ENCODE data around the gene SNX32.

The SNX32 gene

DNA sequence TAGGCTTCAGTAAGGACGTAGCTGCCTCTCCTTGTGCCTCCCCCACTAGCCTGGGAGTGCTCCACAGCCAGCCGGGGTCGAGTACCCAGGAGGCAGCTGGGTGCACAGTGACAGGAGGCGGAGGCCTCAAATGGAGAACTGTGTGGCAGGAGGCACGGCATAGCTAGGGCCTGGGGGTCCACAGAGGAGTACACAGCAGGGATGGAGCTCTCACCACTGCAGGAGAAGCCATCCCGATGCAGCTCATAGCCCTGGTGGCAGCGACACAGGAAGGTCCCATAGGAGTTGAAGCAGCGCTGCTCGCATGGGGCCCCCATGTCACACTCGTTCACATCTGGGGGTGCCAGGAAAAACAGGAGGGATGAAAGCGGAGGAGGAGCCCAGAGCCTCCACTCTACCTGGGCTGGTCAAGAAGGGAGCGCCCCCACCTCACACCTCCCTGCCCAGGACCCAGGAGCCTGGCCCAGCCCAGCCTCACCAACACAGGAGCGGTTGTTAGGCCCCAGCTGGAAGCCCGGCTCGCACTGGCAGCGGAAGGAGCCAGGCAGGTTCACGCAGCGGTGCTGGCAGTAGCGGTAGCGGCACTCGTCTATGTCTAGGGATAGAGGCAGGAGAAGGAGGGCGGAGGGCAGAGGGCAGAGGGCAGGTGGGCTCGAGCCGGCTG lies 36.0 kb downstream of the SNX32 start:
- DNase-seq: no peak

DNA sequence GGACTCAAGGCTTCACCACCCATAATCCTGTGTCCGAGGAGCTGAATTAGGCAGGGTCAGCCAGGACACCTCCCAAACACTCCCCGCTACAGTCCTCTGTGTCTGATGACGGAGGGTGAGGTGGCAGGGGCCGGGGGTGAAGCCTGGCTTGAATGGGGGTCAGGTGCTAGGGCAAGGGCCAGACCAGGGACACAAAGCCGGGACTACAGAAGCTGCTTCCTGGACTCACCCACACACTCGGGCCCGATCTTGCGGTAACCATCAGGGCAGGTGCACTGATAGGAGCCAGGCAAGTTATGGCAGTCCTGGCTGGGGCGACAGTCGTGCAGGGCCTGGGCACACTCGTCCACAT lies 36.5 kb downstream of the SNX32 start:
- no peak for DNase-seq

DNA sequence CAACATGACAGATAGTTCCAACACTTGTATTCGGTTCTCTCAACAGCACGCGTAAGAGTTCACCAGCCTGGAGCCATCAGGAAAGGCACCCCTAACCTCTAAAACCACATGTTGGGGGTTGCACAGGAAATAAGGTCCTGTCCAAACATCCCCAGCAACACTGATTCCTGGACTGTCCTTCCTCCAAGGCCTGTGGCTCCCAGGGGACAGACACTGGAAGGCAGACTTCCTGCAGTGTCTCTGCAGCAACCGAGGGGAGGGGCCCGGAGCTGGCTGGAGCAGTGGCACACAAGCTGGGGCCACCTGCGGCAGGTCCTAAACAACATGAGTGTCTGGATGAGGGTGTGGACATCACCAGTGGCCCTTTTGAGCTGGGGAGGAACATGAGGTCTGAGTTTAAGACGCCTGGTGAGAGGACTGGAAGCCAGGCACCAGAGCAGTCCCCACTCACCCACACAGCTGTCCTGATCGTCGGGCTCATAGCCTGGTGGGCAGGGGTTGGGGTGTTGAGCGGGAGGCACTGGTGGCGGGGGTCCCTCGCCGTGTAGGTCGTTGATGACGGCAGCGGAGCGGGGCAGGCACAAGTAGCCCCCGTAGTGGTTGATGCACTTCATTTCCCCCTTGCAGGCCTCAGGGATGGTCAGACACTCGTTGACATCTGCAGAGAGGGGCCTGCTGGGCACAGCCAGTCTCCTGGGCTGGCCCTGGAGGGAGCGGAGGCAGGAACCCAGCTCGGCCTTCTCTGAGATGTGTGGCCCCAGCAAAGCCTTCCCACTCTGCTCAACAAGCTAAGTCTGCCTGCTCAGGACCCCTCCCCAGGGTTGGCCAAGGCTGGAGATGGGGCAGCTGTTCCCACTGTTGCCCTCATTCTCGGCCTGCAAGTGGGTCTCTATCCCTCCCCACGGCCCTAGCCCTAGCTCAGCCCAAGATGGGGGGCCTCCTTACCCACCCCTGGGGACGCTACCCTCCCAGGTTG lies 37.2 kb downstream of the SNX32 start:
- peak; percentile 51 for DNase-seq

DNA sequence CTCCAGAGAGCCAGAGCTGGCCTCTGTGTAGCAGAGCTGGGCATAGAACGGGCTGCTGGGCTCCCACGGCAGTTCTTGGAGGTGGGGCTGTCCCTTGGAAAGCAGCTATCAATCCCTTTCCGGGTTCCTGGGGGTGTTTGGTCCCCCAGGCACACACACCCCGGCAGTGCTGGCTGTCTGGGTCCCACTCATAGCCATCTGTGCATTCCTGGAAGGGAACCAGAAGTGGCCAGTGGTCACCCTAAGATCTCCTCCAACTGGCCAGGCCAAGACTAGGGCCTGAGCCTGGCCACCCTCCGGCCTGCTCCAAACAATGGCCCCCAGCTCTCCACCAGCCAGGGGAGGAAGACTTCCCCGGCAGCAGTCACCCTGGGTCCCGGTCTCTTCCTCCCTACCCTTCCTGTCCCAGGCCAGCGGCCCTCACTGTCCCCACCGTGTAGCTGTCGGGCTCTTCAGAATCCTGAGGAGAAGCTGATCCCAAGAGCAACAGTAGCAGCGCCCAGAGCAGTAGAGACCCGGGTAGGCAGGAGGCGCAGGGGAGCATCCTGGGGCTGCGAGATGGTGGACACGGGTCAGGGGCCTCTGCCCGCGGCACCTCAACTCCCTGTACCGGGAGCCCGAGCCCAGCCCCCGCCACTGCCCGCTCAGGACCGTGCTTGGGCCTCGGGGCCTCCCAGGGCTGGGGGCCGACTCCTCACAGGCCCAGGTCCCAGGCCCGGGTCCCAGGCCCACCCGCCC lies 38.2 kb downstream of the SNX32 start:
- DNase-seq: no peak

DNA sequence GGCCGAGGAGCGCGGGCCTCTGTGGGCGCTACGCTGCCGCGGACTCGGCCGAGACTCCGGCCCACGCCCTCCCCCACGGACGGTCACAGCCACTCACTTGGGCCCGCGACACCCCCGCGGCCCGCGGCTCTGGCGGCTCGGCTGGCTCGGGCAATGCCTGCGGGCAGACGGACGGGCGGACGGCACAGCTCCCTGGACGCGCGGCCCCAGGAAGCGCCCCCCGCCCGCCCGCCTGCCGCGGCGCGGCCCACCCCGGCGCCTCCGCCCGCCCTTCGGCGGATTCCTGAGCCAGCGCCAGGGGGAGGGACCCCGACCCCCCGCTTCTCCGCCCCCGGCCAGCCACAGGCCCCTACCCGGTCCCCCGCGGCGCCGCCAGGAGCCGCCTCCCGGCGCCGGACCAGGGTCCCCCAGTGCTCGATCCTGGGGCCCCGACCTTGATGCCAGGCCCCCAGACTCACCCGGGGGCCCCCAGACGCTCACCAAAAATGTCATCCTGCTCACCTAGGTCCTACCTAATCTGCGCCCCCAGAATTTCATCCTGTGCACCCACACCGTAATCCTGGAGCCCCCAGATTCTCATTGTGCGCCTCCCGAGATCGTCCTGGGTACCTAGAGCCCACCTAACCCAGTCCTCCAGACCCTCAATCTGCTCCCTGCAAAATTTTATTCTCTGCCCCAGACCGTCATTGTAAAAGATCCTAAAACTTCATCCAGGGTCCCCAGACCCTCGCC lies 39.0 kb downstream of the SNX32 start, which contains the start of gene EFEMP2:
Gene EFEMP2, minus strand, starts transcription at position 215 of the 732 bp plus-strand sequence. CDS start 446 bp downstream, outside the sequence.
- DNase-seq: peak; percentile 81

DNA sequence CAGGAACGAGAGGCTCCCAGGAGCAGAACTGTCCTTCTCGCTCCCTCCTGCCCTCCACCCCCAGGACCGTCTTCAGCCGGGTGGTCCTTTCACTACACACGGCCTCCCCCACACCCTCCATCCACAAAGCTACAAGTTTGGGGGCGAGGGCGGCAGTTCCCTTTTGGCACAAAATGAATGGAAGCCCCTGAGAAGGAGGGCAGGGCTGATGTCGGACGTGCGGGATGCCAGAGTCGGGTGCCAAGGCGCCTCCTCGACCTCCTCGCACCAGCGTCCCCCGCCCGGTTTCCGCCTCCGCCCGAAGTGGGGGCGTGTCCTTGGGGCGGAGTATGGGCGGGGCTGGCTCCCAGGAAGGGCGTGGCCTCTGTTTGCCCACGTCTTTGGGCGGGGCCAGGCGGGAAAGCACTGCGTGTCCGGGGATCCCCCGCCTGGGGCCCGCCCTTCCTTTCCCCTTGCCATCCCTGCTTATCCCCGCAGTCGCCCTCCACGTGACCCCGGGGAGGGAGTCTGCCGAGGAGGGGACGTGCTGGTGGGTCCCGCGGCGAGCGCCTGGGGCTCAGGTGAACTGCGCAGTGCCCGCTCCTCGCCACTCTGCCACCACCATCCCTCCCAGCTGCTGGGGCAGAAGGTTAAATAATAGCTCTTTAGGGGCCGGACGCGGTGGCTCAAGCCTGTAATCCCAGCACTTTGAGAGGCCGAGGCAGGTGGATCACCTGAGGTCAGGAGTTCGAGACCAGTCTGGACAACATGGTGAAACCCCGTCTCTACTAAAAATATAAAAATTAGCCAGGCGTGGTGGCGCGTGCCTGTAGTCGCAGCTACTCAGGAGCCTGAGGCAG lies 39.8 kb downstream of the SNX32 start:
- DNase-seq: peak; percentile 95

DNA sequence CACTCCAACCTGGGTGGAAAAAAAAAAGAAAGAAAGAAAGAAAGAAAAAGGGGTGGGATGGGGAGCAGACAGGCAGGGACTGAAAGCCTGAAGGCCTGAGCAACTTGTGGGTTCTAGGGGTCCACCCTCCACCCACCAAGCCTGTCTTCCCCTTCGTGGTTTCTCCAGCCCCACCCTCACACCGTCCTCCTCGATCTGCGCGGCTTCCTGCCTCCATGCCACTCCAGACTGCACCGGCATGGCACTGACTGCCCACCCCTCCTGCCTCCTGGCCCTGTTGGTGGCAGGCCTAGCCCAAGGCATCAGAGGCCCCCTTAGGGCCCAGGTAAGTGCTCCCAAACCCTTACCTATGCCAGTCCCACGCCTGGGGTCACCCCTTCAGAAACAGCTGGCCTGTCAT lies 45.9 kb downstream of the SNX32 start, which contains the start of gene CTSW:
Gene CTSW, plus strand, starts transcription at position 221 of the 400 bp plus-strand sequence. Its CDS starts 18 bp downstream, at position 239.
- no peak for DNase-seq

DNA sequence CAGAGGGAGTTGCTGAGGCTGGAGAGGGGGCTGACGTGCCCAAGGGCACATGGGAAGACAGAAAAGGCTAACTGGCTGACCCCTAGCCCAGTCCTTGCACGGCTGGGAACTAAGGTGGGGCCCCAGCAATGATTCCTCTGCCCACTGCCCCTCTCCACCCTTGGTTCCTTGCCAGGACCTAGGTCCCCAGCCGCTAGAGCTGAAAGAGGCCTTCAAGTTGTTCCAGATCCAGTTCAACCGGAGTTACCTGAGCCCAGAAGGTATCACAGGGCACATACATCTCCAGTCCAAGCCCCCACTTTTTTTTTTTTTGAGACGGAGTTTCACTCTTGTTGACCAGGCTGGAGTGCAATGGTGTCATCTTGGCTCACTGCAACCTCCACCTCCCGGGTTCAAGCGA lies 46.3 kb downstream of the SNX32 start:
- DNase-seq: no peak

DNA sequence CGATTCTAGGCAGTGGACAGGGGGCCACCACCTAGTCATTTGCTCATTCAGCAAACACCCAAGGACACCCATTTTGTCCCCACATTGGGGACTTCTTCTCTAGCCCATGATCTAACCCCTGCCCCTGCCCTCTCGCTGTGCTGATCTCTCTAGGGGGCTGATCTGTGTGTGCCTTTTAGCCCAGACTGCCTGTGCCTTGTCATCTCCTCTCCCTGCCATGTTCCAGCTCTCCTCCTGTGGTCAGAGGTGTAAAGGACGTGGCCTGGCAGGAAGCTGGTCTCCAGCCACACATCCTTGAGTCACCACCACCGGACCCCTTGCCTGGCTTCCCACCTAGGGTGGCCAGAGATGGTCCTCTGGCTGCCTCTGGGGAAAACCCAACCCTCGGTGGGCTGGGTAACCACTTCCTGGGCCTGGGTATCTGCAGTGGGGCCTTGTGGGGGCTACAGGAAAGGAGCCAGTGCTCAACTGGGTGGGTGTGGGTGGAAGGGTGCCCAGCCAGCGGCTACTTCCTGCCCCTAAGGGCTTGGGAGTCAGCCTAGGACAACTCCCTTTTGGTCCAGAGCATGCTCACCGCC lies 47.2 kb downstream of the SNX32 start:
- DNase-seq: no peak

DNA sequence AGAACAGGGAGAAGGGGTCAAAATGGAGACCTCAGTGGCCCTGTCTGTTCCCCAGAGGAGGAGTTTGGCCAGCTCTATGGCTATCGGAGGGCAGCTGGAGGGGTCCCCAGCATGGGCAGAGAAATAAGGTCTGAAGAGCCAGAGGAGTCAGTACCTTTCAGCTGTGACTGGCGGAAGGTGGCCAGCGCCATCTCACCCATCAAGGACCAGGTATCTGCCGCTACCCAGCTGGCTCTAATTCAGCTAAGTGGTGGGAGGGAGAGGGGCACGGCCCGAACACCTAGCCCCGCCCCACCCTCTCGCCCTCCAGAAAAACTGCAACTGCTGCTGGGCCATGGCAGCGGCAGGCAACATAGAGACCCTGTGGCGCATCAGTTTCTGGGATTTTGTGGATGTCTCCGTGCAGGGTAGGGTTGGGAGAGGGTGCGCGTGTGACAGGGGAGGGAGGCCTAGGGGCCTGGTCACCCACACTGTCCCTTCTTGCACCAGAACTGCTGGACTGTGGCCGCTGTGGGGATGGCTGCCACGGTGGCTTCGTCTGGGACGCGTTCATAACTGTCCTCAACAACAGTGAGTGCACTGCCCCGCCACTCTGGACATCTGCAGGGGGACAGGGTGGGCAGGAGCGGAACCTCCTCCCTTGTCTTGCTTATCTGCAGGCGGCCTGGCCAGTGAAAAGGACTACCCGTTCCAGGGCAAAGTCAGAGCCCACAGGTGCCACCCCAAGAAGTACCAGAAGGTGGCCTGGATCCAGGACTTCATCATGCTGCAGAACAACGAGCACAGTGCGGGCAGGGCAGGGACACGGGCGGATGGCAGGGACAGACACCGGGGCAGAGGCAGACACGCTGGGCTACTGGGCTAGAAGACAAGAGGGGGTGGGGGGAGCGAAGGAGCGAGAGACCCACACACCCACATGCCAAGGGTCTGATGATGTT lies 48.6 kb downstream of the SNX32 start:
- DNase-seq: no peak

DNA sequence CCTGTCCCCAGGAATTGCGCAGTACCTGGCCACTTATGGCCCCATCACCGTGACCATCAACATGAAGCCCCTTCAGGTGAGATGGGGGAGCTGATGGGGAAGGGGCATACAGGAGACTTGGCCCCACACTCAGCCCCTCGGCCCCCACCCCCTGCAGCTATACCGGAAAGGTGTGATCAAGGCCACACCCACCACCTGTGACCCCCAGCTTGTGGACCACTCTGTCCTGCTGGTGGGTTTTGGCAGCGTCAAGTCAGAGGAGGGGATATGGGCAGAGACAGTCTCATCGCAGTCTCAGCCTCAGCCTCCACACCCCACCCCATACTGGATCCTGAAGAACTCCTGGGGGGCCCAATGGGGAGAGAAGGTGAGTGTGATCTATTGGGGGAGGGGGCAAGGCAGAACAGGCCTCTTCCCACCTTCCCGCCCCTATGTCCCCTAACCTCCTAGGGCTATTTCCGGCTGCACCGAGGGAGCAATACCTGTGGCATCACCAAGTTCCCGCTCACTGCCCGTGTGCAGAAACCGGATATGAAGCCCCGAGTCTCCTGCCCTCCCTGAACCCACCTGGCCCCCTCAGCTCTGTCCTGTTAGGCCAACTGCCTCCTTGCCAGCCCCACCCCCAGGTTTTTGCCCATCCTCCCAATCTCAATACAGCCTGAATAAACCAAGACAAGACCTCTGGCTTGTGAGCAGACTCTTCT lies 49.4 kb downstream of the SNX32 start:
- DNase-seq: no peak

DNA sequence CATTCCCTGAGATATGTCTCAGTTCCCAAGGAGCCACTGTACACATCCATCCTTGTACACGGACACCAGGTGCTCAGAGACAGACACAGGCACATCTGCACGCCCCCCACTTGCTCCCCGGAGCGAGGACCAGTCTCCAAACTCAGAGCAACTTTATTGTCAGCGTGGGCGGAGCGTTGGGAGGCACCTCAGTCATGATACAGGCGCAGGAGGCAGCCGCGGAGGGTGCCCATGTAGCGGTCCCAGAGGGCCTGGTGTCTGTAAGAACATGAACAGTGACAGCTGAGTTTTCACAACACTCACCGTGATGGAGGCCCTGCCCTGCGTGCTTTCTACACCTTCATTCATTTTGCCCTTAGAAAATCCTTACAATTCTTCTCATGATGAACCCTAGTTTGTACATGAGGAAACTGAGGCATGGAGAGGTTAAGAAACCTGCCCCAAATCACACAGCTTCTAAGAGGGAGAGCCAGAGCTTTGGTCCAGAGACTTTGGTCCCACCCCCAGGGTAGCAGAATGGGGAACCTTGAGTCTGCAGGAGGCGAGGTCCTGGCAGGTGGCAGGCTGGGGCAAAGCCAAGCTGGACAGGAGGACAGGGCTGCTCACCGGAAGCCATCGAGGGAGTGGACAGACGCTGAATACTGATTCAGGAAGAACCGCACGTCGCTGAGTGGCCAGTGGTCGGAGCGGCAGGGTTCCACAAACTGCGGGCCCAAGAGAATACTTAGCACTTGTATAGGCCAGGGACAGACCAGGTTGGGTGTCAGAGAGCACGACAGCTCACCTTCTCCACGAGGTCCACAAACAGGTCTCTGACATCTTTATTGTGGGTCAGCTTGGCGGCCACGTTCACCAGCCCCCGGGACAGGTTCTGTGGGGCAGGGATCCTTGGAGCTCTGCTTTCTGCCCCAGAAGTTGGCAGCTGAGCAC lies 50.3 kb downstream of the SNX32 start:
- no peak for DNase-seq

DNA sequence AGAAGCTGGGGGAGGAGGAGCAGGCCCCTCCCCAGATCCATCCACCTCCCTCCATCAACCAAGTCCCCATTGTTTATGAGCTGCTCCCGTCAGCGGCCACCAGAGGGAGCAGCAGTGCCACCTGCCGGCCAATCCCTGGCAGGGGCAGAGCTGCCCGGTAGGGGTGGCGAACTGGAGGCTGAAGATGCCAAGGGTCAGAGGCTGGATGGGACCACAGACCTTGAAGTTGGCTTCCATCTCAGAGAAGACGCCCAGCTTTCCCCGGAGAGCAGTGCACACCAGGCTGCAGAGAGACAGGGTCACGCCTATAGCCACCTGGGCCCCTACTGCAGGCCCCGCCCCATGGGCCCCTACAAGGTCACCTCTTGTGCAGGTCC lies 50.9 kb downstream of the SNX32 start:
- peak; percentile 74 for DNase-seq

DNA sequence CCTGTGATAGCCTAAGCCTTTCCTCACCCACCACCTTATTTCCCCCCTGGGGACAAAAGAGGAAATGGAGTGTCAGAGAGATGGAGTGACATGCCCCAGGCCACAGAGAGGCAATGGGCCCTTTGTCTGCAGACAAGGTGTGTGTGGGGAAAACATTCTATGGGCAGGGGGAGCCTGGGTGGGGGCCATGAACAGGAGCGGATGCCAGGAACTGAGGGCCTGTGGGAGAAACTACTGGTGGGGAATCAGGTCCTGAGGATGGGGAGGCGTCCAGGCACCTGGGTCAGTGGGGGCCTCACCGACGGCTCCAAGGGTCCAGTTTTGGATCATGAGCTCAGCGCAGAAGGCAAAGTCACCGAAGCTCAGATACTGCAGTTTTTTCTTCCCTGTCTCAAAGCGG lies 51.5 kb downstream of the SNX32 start:
- no peak for DNase-seq

DNA sequence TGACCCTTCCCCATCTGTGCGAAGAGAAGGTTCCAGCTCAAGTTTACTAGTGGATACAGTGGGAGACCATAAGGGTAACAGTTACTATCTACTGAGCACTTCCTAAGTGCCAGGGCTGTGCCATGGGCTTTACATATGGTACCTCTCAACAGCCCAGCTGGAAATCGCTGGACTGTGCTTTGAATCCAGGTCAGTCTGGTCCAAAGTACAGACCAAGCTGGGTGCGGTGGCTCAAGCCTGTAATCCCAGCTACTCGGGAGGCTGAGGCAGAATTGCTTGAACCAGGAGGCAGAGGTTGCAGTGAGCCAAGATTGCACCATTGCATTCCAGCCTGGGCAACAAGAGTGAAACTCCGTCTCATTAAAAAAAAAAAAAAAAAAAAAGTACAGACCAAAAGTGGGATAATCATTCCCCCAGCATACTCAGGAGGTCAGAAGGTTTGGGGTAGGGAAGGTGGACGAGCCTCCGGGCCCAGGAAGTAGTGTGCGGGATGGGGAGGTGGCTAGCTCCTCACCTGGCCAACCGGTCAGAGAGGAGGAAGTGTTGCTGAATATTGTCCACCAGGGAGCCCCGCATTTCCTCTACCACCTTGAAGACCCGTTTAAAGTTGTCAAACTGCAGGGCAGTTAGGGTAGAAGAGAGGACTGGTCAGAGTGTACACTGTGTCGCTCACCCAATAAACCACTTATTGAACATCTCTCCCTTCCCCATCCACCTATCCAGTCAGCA lies 52.2 kb downstream of the SNX32 start:
- no peak for DNase-seq

DNA sequence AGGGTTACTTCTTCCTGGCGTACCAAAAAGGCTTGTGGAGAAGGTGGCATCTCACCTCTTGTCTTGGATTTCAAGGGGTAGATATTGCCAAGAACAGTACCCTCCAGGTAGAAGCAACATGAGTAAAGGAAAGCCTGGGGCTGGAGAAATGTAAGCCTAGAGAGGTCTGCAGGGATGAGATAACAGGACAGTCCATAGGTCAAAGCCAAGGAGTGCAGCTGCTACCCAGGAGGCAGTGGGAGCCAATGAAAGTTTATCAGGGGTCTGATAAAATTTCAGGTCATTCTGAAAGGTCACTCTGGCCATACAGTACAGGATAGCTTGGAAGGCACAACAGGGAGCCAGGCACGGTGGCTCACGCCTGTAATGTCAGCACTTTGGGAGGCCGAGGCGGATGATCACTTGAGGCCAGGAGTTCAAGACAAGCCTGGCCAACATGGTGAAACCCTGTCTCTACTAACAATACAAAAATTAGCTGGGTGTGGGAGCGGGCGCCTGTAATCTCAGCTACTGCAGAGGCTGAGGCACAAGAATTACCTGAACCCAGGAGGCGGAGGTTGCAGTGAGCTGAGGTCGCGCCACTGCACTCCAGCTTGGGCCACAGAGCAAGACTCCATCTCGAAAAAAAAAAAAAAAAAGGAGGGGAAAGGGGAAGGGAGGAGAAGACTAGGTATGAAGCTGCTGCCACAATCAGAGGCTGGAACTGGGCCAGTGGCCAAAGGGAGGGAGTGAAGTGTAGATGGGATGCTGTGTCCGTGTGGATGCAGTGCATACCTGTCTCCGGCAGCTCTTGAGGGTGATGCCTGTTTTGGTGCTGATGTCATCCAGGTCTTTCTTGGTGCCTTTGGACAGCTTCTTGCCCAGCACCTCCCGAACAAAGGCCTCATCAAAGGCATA lies 53.3 kb downstream of the SNX32 start:
- no peak for DNase-seq

Data from fibroblast of skin of scalp (primary cell).